PFSK-1 (cell line): ENCODE results near the gene GALNT14.

Experiments used
- POLR2AphosphoS5 ChIP-seq: IDR thresholded peaks from 2 replicates; pipeline ENCODE4 v1.6.1; 2012; ENCODE audit warnings: low read depth, mild to moderate bottlenecking, control low read depth, low read length, moderate library complexity
- SIN3A ChIP-seq: IDR thresholded peaks from 2 replicates; pipeline ENCODE4 v1.6.1; 2012; ENCODE audit warnings: mild to moderate bottlenecking, low read length, moderate library complexity, borderline replicate concordance; ENCODE audit not compliant: insufficient read depth
- TAF1 ChIP-seq: IDR thresholded peaks from 2 replicates; pipeline ENCODE4 v1.6.1; 2012; ENCODE audit warnings: low read length, control low read depth, borderline replicate concordance; ENCODE audit not compliant: insufficient read depth
- TF ChIP-seq, protein P1 (sequence below), 2 experiments: IDR thresholded peaks; 2 replicates each; pipeline versions ENCODE4 v1.6.1 to v1.8.0; 2011 to 2012; ENCODE audit warnings: low read depth in 2 of 2, low read length in 2 of 2, control low read depth in 1 of 2, inconsistent platforms in 1 of 2, mild to moderate bottlenecking in 1 of 2, moderate library complexity in 1 of 2; ENCODE audit not compliant: insufficient read depth in 1 of 2

DNA sequence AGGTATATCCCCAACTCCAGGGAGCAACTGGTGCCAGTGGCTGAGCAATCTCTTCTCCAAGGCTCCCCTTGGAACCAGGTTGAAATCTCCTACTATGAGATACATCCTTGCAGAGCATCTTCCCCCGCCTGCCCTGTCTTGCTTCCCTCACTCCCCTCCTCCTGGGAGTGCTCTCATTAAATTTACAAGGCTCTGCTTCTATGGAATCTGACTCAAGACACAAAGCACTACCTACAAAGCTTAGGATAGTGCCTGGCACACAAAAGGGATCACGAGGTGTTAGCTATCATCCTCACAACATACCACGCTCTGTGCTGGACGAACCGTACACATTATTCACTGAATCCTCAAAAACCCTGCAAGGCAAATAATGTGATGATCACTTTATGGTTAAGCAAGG is 121.6 kb downstream of the GALNT14 start:
- TF ChIP-seq, protein P1, sequence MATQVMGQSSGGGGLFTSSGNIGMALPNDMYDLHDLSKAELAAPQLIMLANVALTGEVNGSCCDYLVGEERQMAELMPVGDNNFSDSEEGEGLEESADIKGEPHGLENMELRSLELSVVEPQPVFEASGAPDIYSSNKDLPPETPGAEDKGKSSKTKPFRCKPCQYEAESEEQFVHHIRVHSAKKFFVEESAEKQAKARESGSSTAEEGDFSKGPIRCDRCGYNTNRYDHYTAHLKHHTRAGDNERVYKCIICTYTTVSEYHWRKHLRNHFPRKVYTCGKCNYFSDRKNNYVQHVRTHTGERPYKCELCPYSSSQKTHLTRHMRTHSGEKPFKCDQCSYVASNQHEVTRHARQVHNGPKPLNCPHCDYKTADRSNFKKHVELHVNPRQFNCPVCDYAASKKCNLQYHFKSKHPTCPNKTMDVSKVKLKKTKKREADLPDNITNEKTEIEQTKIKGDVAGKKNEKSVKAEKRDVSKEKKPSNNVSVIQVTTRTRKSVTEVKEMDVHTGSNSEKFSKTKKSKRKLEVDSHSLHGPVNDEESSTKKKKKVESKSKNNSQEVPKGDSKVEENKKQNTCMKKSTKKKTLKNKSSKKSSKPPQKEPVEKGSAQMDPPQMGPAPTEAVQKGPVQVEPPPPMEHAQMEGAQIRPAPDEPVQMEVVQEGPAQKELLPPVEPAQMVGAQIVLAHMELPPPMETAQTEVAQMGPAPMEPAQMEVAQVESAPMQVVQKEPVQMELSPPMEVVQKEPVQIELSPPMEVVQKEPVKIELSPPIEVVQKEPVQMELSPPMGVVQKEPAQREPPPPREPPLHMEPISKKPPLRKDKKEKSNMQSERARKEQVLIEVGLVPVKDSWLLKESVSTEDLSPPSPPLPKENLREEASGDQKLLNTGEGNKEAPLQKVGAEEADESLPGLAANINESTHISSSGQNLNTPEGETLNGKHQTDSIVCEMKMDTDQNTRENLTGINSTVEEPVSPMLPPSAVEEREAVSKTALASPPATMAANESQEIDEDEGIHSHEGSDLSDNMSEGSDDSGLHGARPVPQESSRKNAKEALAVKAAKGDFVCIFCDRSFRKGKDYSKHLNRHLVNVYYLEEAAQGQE (IDR thresholded peaks at IDR 0.05; ENCODE audit: insufficient read depth in 1 of 2, low read depth in 2 of 2, low read length in 2 of 2): no peak
- TF ChIP-seq POLR2AphosphoS5 (no peak), TAF1 (no peak), SIN3A (no peak)
